ENCODE results near the gene HSP90AB1.
A peak's percentile ranks its signal among the peaks of the same experiment; 100 is the strongest.

The HSP90AB1 gene

GRCh38 chr6:44222486-44223318 lies 24.2 kb upstream of the HSP90AB1 start (continued):
- no peak for TF ChIP-seq ZNF211 (tag by site-specific recombination; IDR thresholded peaks at IDR 0.05; ENCODE audit: low read depth)
- no peak; the same call in 1 of the 2 replicates for TF ChIP-seq REPIN1 (tag by site-specific recombination; IDR thresholded peaks at IDR 0.05; ENCODE audit: low read depth)
- TF ChIP-seq ZFHX2 (tag by site-specific recombination; conservative IDR thresholded peaks at IDR 0.05): peak; percentile 90
- no peak for TF ChIP-seq ELK4 (IDR thresholded peaks at IDR 0.05; ENCODE audit: borderline replicate concordance, low read depth, low read length)
- no peak for TF ChIP-seq ZNF37A (tag by site-specific recombination; IDR thresholded peaks at IDR 0.05)
- peak; percentile 97 for TF ChIP-seq ZNF341 (tag by site-specific recombination; IDR thresholded peaks at IDR 0.05; ENCODE audit: low read depth)
- peak; percentile 49; the same call in 1 of the 2 replicates for TF ChIP-seq ZBTB17 (tag by site-specific recombination; IDR thresholded peaks at IDR 0.05)
- peak; percentile 69; the same call in 1 of the 2 replicates for TF ChIP-seq ZBTB10 (tag by site-specific recombination; IDR thresholded peaks at IDR 0.05)
- TF ChIP-seq ZNF274 (IDR thresholded peaks at IDR 0.05; ENCODE audit: low read length): no peak
- no peak for TF ChIP-seq ZNF274 (tag by site-specific recombination; IDR thresholded peaks at IDR 0.05; ENCODE audit: borderline replicate concordance)
- TF ChIP-seq, protein P1, sequence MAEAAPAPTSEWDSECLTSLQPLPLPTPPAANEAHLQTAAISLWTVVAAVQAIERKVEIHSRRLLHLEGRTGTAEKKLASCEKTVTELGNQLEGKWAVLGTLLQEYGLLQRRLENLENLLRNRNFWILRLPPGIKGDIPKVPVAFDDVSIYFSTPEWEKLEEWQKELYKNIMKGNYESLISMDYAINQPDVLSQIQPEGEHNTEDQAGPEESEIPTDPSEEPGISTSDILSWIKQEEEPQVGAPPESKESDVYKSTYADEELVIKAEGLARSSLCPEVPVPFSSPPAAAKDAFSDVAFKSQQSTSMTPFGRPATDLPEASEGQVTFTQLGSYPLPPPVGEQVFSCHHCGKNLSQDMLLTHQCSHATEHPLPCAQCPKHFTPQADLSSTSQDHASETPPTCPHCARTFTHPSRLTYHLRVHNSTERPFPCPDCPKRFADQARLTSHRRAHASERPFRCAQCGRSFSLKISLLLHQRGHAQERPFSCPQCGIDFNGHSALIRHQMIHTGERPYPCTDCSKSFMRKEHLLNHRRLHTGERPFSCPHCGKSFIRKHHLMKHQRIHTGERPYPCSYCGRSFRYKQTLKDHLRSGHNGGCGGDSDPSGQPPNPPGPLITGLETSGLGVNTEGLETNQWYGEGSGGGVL (tag by site-specific recombination; IDR thresholded peaks at IDR 0.05): peak; percentile 46; the same call in 1 of the 2 replicates
- TF ChIP-seq ZXDB (tag by site-specific recombination; IDR thresholded peaks at IDR 0.05): peak; percentile 59; the same call in 1 of the 2 replicates
- TF ChIP-seq IKZF3 (tag by site-specific recombination; IDR thresholded peaks at IDR 0.05): peak; percentile 52
- TF ChIP-seq, protein P2, sequence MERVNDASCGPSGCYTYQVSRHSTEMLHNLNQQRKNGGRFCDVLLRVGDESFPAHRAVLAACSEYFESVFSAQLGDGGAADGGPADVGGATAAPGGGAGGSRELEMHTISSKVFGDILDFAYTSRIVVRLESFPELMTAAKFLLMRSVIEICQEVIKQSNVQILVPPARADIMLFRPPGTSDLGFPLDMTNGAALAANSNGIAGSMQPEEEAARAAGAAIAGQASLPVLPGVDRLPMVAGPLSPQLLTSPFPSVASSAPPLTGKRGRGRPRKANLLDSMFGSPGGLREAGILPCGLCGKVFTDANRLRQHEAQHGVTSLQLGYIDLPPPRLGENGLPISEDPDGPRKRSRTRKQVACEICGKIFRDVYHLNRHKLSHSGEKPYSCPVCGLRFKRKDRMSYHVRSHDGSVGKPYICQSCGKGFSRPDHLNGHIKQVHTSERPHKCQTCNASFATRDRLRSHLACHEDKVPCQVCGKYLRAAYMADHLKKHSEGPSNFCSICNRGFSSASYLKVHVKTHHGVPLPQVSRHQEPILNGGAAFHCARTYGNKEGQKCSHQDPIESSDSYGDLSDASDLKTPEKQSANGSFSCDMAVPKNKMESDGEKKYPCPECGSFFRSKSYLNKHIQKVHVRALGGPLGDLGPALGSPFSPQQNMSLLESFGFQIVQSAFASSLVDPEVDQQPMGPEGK (tag by site-specific recombination; IDR thresholded peaks at IDR 0.05): peak; percentile 61
- 0 out of 2 replicates have a peak, but pooled peaks have one; percentile 21 for TF ChIP-seq ZNF777 (tag by site-specific recombination; IDR thresholded peaks at IDR 0.05; ENCODE audit: borderline replicate concordance)
- TF ChIP-seq ZNF114 (tag by site-specific recombination; IDR thresholded peaks at IDR 0.05): no peak
- TF ChIP-seq ZNF24 (tag by site-specific recombination; IDR thresholded peaks at IDR 0.05): no peak
- TF ChIP-seq ZNF2 (tag by site-specific recombination; IDR thresholded peaks at IDR 0.05): 0 out of 2 replicates have a peak, but pooled peaks have one; percentile 30
- TF ChIP-seq ZNF610 (tag by site-specific recombination; IDR thresholded peaks at IDR 0.05; ENCODE audit: borderline replicate concordance): peak; percentile 33; the same call in 1 of the 2 replicates
- peak; percentile 29; the same call in 1 of the 2 replicates for TF ChIP-seq ZBTB21 (tag by site-specific recombination; IDR thresholded peaks at IDR 0.05)
- peak; percentile 84 for TF ChIP-seq EGR2 (tag by site-specific recombination; IDR thresholded peaks at IDR 0.05; ENCODE audit: low read depth)
- TF ChIP-seq, protein P3, sequence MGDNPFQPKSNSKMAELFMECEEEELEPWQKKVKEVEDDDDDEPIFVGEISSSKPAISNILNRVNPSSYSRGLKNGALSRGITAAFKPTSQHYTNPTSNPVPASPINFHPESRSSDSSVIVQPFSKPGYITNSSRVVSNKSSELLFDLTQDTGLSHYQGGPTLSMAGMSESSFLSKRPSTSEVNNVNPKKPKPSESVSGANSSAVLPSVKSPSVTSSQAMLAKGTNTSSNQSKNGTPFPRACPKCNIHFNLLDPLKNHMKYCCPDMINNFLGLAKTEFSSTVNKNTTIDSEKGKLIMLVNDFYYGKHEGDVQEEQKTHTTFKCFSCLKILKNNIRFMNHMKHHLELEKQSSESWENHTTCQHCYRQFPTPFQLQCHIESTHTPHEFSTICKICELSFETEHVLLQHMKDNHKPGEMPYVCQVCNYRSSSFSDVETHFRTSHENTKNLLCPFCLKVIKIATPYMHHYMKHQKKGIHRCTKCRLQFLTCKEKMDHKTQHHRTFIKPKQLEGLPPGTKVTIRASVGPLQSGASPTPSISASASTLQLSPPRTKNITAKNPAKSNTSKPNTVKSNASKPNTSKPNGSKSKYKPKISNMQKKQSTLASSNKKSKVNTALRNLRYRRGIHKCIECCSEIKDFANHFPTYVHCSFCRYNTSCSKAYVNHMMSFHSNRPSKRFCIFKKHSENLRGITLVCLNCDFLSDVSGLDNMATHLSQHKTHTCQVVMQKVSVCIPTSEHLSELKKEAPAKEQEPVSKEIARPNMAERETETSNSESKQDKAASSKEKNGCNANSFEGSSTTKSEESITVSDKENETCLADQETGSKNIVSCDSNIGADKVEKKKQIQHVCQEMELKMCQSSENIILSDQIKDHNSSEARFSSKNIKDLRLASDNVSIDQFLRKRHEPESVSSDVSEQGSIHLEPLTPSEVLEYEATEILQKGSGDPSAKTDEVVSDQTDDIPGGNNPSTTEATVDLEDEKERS (tag by site-specific recombination; IDR thresholded peaks at IDR 0.05): no peak
- peak; percentile 43; the same call in 1 of the 2 replicates for TF ChIP-seq ZNF366 (tag by site-specific recombination; conservative IDR thresholded peaks at IDR 0.05)
